ENCODE measurements around the gene CEND1. TPM values are rescaled to one million over a fixed set of nuclear protein-coding genes. Genes with fewer than 3 reads are reported as not detected.

The CEND1 gene
- total and polyA plus RNA-seq, 2 of the 13 experiments (the other 11 are each of a cell fraction or from before 2014, with no cell fraction given) = not detected

DNA sequence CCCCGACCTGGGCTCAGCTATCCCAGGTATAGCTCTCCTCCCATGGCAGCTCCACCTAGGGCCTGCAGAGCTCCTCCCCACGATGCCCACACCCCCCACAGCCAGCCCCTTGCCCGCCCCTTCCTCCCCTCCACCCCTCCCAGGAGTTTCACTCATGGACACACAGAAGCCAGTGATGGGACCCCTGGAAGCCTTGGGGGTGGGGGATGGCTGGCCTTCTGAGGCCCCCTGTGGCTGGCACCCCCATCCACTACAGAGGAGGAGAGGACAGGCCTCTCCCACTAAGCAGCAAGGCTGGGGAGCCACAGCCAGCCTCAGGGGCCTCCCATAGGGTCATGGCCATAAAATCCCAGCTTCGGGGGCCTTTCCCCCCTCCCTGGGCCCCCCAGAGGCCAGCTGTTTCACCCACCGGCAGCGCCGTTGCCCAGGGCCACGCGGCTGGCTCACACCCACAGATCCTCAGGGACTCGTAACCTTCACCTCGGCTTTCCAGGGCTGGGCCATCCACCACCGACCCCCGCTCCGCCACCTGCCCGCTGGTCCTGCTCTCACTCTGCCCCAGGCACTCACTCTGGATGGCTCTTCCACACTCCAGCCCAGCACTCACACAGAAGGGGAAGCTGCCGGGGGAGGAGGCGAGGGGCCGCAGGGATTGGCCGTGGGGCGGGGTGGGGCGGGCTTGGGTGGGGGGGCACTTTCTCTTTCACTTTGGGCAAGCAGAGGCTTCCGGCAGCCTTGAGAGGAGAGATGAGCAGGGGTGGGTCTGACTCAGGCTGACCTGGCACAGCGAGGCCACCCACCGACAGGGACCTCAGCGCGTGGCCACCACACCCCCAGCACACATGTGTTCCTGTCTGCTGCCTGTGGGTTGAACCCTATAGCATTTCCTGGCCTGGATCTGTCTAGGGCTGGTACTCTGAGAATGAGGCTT, 6.0 kb upstream of the CEND1 start (continued):
- TF ChIP-seq SNAPC2 (CRISPR knock-in tag; IDR thresholded peaks at IDR 0.05) = peak; percentile 63; the same call in 1 of the 2 replicates
- TF ChIP-seq, protein P1, sequence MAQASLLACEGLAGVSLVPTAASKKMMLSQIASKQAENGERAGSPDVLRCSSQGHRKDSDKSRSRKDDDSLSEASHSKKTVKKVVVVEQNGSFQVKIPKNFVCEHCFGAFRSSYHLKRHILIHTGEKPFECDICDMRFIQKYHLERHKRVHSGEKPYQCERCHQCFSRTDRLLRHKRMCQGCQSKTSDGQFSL (CRISPR knock-in tag; IDR thresholded peaks at IDR 0.05) = peak; percentile 73; the same call in 1 of the 2 replicates
- TF ChIP-seq ZNF136 (CRISPR knock-in tag; IDR thresholded peaks at IDR 0.05; ENCODE audit: low read depth) = no peak
- TF ChIP-seq GABPB1 (CRISPR knock-in tag; IDR thresholded peaks at IDR 0.05) = peak; percentile 41
- no peak for TF ChIP-seq SOX13 (IDR thresholded peaks at IDR 0.05)
- TF ChIP-seq SOX13 (CRISPR knock-in tag; conservative IDR thresholded peaks at IDR 0.05 in 1 of 2, IDR thresholded peaks at IDR 0.05 in 1 of 2) = no peak
- TF ChIP-seq TGIF2 (CRISPR knock-in tag; IDR thresholded peaks at IDR 0.05) = peak; percentile 66; the same call in 1 of the 2 replicates
- TF ChIP-seq ARNTL (CRISPR knock-in tag; IDR thresholded peaks at IDR 0.05) = 0 out of 2 replicates have a peak, but pooled peaks have one; percentile 27
- TF ChIP-seq FOSL1 (CRISPR knock-in tag; IDR thresholded peaks at IDR 0.05; ENCODE audit: borderline replicate concordance) = no peak
- TF ChIP-seq AGO2 (optimal IDR thresholded peaks at IDR 0.05; ENCODE audit: low read depth, low read length) = peak; percentile 43
- TF ChIP-seq PHF8 (CRISPR knock-in tag; IDR thresholded peaks at IDR 0.05) = peak; percentile 46; the same call in 1 of the 2 replicates
- TF ChIP-seq HOXA9 (CRISPR knock-in tag; IDR thresholded peaks at IDR 0.05; ENCODE audit: borderline replicate concordance) = no peak
- TF ChIP-seq PATZ1 (CRISPR knock-in tag; IDR thresholded peaks at IDR 0.05) = peak; percentile 17; the same call in 1 of the 2 replicates
- peak; percentile 76; the same call in 1 of the 2 replicates for TF ChIP-seq IRF1 (CRISPR knock-in tag; IDR thresholded peaks at IDR 0.05; ENCODE audit: low read depth)
- TF ChIP-seq ZNF788 (CRISPR knock-in tag; IDR thresholded peaks at IDR 0.05; ENCODE audit: borderline replicate concordance) = peak; percentile 39; the same call in 1 of the 2 replicates
- no peak for TF ChIP-seq CBX2 (IDR thresholded peaks at IDR 0.05; ENCODE audit: low read depth, low read length)
- TF ChIP-seq CBX2 (CRISPR knock-in tag; IDR thresholded peaks at IDR 0.05; ENCODE audit: low read depth) = no peak
- TF ChIP-seq RBFOX2 (IDR thresholded peaks at IDR 0.05; ENCODE audit: low read depth, low read length) = peak; percentile 40; the same call in 1 of the 2 replicates

Measured in HepG2 (cell line).